ENCODE data around the gene TXNRD2. TPM values are rescaled to one million over a fixed set of nuclear protein-coding genes. Genes with fewer than 3 reads are reported as not detected.

Gene TXNRD2
- total RNA-seq, 1 donor from 2014 or later: 25.7 TPM

DNA sequence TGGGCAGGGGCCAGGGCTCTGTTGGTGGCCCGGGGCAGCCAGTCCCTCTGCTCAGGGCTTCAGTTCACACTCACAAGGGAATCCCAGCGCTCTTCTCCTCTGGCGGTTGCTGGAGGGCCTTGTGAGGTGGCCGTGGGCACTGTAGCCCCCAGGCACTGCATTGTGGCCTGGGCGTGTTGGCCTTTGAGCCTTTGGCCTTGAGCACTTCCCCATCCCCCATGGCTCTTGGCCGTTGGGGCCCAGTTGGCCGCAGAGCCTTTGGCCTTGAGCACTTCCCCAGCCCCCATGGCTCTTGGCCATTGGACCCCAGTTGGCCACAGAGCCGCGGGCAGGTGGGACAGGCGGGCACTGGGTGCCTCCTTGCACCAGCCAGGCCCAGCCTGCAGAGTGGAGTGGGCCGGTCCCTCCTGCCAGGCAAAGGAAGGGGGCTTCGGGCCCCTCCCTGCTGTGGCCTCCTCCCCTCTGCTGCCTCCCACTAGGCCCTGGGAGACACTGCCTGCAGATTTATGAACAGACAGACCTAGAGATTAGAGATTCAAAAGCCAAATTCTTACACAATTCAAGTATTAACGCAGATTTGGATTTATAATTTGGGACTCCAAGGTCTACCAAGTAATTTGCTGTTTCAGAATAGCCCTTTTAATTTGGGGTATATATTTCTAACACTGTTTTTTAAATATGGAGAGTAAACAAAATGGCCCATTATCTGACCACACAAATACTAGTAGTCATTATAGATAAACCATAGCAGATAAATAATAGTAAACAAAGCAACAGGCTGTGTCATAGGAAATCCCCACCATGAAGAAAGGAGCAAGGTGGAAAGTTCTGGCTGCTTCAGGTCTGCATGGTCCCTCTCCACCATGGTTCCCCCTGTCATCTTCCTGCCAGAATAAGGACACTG is 18.2 kb upstream of the TXNRD2 start:
- H3K79me2 ChIP-seq (ENCODE audit: insufficient read depth, low read length): peaks cover 7% of the 10 kb centered on the region
- TF ChIP-seq, protein P1, sequence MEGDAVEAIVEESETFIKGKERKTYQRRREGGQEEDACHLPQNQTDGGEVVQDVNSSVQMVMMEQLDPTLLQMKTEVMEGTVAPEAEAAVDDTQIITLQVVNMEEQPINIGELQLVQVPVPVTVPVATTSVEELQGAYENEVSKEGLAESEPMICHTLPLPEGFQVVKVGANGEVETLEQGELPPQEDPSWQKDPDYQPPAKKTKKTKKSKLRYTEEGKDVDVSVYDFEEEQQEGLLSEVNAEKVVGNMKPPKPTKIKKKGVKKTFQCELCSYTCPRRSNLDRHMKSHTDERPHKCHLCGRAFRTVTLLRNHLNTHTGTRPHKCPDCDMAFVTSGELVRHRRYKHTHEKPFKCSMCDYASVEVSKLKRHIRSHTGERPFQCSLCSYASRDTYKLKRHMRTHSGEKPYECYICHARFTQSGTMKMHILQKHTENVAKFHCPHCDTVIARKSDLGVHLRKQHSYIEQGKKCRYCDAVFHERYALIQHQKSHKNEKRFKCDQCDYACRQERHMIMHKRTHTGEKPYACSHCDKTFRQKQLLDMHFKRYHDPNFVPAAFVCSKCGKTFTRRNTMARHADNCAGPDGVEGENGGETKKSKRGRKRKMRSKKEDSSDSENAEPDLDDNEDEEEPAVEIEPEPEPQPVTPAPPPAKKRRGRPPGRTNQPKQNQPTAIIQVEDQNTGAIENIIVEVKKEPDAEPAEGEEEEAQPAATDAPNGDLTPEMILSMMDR (IDR thresholded peaks at IDR 0.05; ENCODE audit: insufficient read depth, low read depth, low read length): no peak
- no peak for TF ChIP-seq EZH2 (IDR thresholded peaks at IDR 0.05; ENCODE audit: insufficient read depth, low read length)
- FAIRE-seq: no peak
- H2AFZ ChIP-seq (ENCODE audit: low read depth, low read length): no peak overlapping the region
- H3K4me1 ChIP-seq (ENCODE audit: insufficient read depth, low read length): peaks cover 27% of the 10 kb centered on the region
- peaks cover 15% of the 10 kb centered on the region for H3K4me1 Mint-ChIP-seq (ENCODE audit: low read depth, unreplicated experiment)
- H3K27me3 Mint-ChIP-seq (ENCODE audit: low read depth, unreplicated experiment): no peaks in the 10 kb centered on the region
- H3K27ac Mint-ChIP-seq (ENCODE audit: unreplicated experiment): no peak overlapping the region
- H4K20me1 ChIP-seq (ENCODE audit: insufficient read depth, low read length): peaks cover 60% of the 10 kb centered on the region
- H3K4me3 Mint-ChIP-seq (ENCODE audit: unreplicated experiment): peak overlapping the region; percentile 57
- no peak overlapping the region for H3K4me3 ChIP-seq (ENCODE audit: insufficient read depth, low read depth, low read length)
- H3K36me3 ChIP-seq (ENCODE audit: insufficient read depth, low read length): no peaks in the 10 kb centered on the region
- no peak overlapping the region for H3K9ac ChIP-seq (ENCODE audit: low read length)
- no peak overlapping the region for H3K27ac ChIP-seq (ENCODE audit: low read depth, low read length)
- peak overlapping the region; percentile 87 for H3K4me2 ChIP-seq (ENCODE audit: low read length)
- DNase-seq (ENCODE audit: low read depth): no peak
- H3K9me3 Mint-ChIP-seq (ENCODE audit: unreplicated experiment): no peaks in the 10 kb centered on the region
- peaks cover 1% of the 10 kb centered on the region for H3K36me3 Mint-ChIP-seq (ENCODE audit: low read depth, unreplicated experiment)
- no peaks in the 10 kb centered on the region for H3K27me3 ChIP-seq (ENCODE audit: insufficient read depth, low read length)
- H3K9me3 ChIP-seq (ENCODE audit: insufficient read depth, low read depth, low read length): no peaks in the 10 kb centered on the region

DNA sequence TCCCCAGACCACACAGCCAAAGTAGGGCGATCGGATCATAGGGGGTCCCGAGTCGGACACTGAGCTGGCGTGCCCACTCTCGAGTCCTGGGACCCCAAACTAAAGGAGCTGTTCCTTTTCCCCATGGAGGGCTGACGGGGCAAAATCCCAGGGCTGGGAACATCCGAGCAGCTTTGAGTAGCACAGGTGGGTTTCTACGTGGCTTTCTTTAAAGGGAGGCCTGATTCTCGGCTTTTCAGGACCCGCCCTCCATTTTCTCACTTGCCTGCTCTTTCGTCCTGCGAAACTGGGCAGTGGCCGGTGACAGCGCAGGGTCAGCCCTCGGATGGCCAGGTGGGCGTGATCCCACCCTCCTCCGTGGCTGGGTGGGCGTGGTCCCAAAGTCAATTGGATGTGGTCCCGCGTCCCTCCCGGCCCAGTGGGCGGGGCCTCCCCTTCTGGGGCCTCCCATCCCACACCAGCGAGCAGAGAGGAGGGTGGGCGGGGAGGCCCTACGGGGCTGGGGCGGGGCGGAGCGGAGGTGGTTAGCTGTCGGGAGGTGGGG is 17.5 kb upstream of the TXNRD2 start:
- Histone ChIP-seq H3K4me2 (ENCODE audit: low read length) (peak overlapping the region; percentile 87), H3K27ac (ENCODE audit: low read depth, low read length) (no peak overlapping the region), H2AFZ (ENCODE audit: low read depth, low read length) (peak overlapping the region; percentile 30), H3K4me1 (ENCODE audit: insufficient read depth, low read length) (peaks cover 27% of the 10 kb centered on the region), H3K27me3 (ENCODE audit: insufficient read depth, low read length) (no peaks in the 10 kb centered on the region), H3K4me3 (ENCODE audit: insufficient read depth, low read depth, low read length) (peak overlapping the region; percentile 44), H3K36me3 (ENCODE audit: insufficient read depth, low read length) (no peaks in the 10 kb centered on the region), H3K9me3 (ENCODE audit: insufficient read depth, low read depth, low read length) (no peaks in the 10 kb centered on the region), H3K9ac (ENCODE audit: low read length) (peak overlapping the region; percentile 70), H4K20me1 (ENCODE audit: insufficient read depth, low read length) (peaks cover 64% of the 10 kb centered on the region), H3K79me2 (ENCODE audit: insufficient read depth, low read length) (peaks cover 7% of the 10 kb centered on the region)
- Mint-ChIP-seq H3K27me3 (ENCODE audit: low read depth, unreplicated experiment) (no peaks in the 10 kb centered on the region), H3K4me1 (ENCODE audit: low read depth, unreplicated experiment) (peaks cover 15% of the 10 kb centered on the region), H3K27ac (ENCODE audit: unreplicated experiment) (peak overlapping the region; percentile 34), H3K9me3 (ENCODE audit: unreplicated experiment) (no peaks in the 10 kb centered on the region), H3K4me3 (ENCODE audit: unreplicated experiment) (peak overlapping the region; percentile 74), H3K36me3 (ENCODE audit: low read depth, unreplicated experiment) (peaks cover 2% of the 10 kb centered on the region)
- DNase-seq (ENCODE audit: low read depth) (peak; percentile 64), FAIRE-seq (no peak)
- TF ChIP-seq, protein P1 (IDR thresholded peaks at IDR 0.05; ENCODE audit: insufficient read depth, low read depth, low read length): no peak
- TF ChIP-seq EZH2 (IDR thresholded peaks at IDR 0.05; ENCODE audit: insufficient read depth, low read length): no peak
